GM13977 (cell line): ENCODE results near the gene TNK2.
"Not testable (repeated sequence)": the region's sequence is repeated elsewhere in the genome, so short reads cannot be mapped to it uniquely, and the experiment has no call there.

Experiments used
- DNase-seq: peaks from one replicate; pipeline ENCODE4 v3.0.0; 2012; ENCODE audit warnings: low spot score
- in situ Hi-C: fragments of 300-500 bp; cut with MboI; formaldehyde crosslinking; loops from one replicate; pipeline ENCODE4 v1.12.0; 2022; ENCODE audit warnings: low sequenced_read_pairs, low pct_unique_long_range_greater_than_20kb, mixed read lengths, inconsistent platforms; ENCODE audit not compliant: unreplicated experiment
- TF ChIP-seq, protein P1 (sequence below): IDR thresholded peaks from 2 replicates; pipeline ENCODE4 v1.5.1; 2012; ENCODE audit warnings: mild to moderate bottlenecking, control low read depth; ENCODE audit not compliant: insufficient read depth; ENCODE audit errors: extremely low read depth, missing control alignments

TNK2 gene

DNA sequence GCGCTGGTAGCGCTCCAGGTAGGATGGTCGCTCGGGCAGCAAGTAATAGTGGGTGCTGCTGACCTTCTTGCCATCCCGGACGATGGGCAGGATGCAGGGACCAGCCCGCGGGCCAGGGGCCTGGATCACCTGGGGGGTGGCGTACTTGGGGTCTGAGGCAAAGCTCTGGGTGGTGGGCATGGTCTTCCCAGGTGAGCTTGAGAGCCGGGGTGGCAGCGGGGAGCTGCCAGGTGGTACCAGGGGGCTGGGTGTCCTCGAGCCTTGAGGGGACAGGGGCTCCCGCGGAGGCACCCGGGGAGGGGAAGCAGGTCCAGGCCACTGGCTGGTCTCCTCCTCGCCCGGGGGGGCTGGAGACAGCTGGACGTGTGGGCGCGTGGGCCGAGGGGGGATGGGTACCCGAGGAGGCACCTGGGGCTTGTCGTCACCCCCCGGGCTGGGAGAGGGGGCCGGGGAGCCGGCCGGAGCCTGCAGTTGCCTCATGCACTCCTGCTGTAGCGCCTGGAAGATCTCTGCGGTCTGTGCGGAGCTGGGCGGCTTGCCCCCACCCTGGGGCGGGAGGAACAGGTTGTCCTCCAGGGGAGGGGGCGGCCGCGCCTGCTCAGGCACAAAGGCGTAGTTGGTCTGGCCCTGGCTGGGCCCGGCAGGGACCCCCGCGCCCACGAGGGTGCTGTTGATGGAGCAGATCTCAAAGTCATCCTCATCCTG lies 40.6 kb downstream of the TNK2 start:
- in situ Hi-C loops, result no loop called here
- no peak for DNase-seq

DNA sequence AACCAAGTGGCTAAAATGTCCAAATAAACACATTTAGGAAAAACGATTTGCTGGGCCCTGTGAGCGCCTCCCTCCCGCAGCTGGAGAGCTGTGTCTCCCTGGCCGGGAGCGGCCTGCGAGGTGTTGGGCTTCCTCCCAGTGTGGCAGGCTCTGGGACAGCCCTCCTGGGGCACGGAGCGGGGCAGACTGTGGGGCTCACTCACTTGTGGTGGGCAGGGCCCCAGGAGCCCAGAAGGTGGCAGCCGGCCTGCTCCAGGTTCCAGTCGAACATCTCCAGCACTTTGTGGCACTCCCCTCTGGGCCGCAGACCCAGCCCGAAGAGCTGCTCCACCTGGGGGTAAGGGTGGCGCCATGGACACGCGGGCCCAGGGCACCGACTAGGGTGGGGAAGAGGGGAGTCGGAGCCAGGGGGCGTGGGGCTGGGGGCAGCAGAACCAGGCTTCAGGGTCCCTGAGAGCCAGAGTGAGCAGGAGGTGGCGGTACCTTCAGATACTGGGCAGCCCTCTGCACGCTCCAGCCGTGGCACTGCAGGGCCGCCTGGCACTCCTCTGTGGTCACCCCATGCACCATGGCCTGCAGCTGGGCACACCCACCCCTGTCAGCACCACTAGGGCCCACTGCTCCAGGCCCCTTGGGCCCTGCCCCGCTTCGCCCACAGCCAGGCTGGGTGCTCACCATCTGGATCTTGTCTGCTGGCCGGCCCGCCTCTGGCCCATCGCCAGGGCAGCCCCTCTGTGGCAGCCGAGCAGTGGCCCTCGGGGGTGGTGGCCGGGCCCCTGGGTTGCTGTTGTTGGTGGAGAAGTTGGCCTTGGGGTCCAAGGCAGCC lies 41.5 kb downstream of the TNK2 start:
- in situ Hi-C loops, result no loop called here
- TF ChIP-seq, protein P1, sequence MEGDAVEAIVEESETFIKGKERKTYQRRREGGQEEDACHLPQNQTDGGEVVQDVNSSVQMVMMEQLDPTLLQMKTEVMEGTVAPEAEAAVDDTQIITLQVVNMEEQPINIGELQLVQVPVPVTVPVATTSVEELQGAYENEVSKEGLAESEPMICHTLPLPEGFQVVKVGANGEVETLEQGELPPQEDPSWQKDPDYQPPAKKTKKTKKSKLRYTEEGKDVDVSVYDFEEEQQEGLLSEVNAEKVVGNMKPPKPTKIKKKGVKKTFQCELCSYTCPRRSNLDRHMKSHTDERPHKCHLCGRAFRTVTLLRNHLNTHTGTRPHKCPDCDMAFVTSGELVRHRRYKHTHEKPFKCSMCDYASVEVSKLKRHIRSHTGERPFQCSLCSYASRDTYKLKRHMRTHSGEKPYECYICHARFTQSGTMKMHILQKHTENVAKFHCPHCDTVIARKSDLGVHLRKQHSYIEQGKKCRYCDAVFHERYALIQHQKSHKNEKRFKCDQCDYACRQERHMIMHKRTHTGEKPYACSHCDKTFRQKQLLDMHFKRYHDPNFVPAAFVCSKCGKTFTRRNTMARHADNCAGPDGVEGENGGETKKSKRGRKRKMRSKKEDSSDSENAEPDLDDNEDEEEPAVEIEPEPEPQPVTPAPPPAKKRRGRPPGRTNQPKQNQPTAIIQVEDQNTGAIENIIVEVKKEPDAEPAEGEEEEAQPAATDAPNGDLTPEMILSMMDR, result no peak
- DNase-seq, result no peak

More for the DNA sequence above, 40.6 kb downstream of the TNK2 start:
- TF ChIP-seq, protein P1, result no peak

DNA sequence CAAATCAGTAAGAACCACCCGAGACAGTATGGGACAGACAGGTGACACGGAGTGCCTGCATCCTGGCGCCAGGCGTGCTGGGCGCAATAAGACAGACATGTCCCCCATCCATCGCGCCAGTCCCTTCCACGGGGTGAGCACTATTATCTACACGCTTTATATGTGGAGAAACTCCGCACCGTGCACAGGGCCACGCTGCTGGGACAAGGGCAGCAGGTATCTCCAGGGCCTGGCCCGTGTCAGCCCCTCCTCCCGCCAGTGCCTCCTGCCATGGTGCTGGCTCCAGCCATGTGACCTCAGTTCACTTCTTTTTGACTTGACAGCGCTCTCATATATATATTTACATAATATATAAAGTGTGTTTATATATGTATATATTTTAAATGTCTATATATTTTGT lies 42.6 kb downstream of the TNK2 start:
- in situ Hi-C loops, result no loop called here
- DNase-seq, result no peak
- TF ChIP-seq, protein P1, result no peak

DNA sequence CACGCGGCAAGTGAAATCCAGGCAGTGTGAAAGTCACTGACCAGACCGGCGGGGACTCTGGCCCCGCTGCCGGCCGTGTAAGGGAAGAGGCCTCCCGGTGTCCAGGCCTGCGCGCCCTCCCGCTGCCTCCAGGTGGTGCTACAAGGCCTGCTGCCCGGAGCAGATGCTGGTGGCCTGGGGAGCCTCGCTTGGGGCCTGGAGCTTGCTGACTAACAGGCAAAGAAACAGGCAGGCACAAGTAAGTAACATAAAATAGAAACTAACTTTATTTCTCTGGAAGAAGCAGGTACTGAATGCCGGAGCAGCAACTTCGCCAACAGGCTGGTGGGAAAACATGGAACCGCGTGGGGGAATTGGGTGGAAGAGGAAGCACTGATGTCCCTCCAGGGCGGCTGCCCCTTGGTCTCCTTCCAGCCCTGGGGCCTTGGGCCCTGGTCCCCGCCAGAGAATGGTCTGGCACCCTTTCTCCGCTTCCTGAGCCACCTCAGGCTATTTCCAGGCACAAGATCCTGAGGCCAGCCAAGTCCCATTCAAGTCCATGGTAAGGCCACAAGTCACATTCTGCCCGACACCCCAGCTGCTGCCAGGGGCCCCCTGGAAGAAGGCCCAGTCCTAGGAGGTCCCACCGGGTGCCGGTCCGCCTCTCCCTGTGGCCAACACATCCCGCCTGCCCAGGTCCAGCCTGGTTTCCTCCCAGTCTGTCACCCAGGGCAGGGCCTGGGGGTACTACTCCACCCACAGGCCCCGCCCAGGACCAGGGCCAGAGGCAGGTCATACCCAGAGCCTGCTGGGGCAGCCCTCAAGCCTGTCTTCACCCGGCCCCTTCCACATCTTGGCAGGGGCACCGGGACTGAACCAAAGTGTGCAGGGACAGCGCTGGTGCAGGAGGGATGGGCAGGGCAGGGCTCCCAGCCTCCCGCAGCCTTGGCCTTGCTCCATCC lies 45.0 kb downstream of the TNK2 start:
- DNase-seq, result peak; percentile 87
- TF ChIP-seq, protein P1, result peak; percentile 91
- in situ Hi-C loops, result no loop called here

DNA sequence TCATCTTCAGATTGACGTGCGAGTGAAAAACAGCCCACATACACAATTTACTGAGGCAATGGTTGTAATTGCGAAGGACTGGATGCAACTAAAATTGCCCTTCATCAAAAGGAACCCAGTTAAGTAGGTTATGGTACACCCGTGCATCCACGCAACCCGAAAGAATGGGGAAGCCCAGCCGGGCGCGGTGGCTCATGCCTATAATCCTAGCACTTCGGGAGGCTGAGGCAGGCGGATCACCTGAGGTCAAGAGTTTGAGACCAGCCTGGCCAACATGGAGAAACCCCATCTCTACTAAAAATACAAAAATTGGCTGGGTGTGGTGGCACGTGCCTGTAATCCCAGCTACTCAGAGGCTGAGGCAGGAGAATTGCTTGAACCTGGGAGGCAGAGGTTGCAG lies 46.0 kb downstream of the TNK2 start:
- in situ Hi-C loops, DNase-seq: not testable (repeated sequence)

DNA sequence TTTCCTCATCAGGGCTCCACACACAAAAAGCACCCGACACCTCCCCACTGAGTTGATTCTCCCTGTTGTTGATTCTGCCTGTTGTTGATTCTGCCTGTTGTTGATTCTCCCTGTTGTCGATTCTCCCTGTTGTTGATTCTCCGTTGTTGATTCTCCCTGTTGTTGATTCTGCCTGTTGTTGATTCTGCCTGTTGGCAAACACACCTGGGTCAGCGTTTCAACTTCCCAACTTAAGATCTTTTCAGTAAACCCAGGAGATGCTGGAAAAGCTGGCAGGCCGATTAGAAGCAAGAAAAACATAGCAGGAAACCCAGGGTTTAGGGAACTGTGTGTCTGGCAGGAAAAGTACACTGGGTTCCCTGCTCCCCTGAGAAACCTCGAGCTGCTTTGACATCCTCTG lies 47.9 kb downstream of the TNK2 start:
- TF ChIP-seq, protein P1, result no peak
- no peak for DNase-seq
- in situ Hi-C loops, result no loop called here
